Endothelial cell of umbilical vein (primary cell): ENCODE results near the gene CH25H. TPM values are rescaled to one million over a fixed set of nuclear protein-coding genes. Genes with fewer than 3 reads are reported as not detected.

ENCODE experiments used
- BruUV-seq: library from RNA; stranded (reverse); fragments of 400-500 nt; replicated peaks from 2 replicates; lab custom pipeline; 2021; lab: Mats Ljungman, UMichigan
- CTCF ChIA-PET: fragments of 300-600, 350-600 bp; sonication (Branson Sonifier 250); formaldehyde crosslinking; loops from one replicate; lab custom pipeline; 2021; ENCODE audit warnings: antibody characterized with exemption, inconsistent platforms; lab: Charles Lee
- POLR2A ChIA-PET: fragments of 300-600, 350-600 bp; sonication (Branson Sonifier 250); formaldehyde crosslinking; loops from one replicate; lab custom pipeline; 2021; ENCODE audit warnings: antibody characterized with exemption, inconsistent platforms; lab: Charles Lee
- DNase-seq: peaks from one replicate; pipeline ENCODE4 v3.0.0-alpha.2; 2011; ENCODE audit warnings: low read depth, low spot score
- FAIRE-seq: peaks from 2 replicates; lab custom pipeline; 2011; peaks lifted over from hg19 to GRCh38; lab: Jason Lieb, UNC
- H2AFZ ChIP-seq: 2 replicates; pipeline ENCODE4 v1.6.0; 2012; ENCODE audit warnings: low read depth, low read length, control low read depth, inconsistent platforms
- H3K27ac ChIP-seq: 2 replicates; pipeline ENCODE4 v1.5.1; 2011; ENCODE audit warnings: low read depth, mild to moderate bottlenecking, control low read depth, low read length, moderate library complexity; ENCODE audit not compliant: insufficient read depth
- H3K27me3 ChIP-seq, 2 experiments: 2 replicates each; pipeline versions ENCODE4 v1.6.0 to v1.6.1; 2011; ENCODE audit warnings: low read length in 2 of 2, mixed read lengths in 1 of 2; ENCODE audit not compliant: control insufficient read depth in 2 of 2, insufficient read depth in 2 of 2
- H3K36me3 ChIP-seq, 2 experiments: 2 replicates in 1 of 2; 3 replicates in 1 of 2; pipeline ENCODE4 v1.5.1; 2011; ENCODE audit warnings: low read length in 2 of 2, mild to moderate bottlenecking in 1 of 2, moderate library complexity in 1 of 2; ENCODE audit not compliant: control insufficient read depth in 2 of 2, insufficient read depth in 2 of 2; ENCODE audit errors: extremely low read depth in 1 of 2
- H3K4me1 ChIP-seq: 3 replicates; pipeline ENCODE4 v1.5.1; 2011; ENCODE audit warnings: mild to moderate bottlenecking, low read length; ENCODE audit not compliant: control insufficient read depth, insufficient read depth; ENCODE audit errors: extremely low read depth
- H3K4me2 ChIP-seq: 2 replicates; pipeline ENCODE4 v1.6.1; 2011; ENCODE audit warnings: low read length, control low read depth, mixed read lengths; ENCODE audit not compliant: insufficient read depth
- H3K4me3 ChIP-seq, 3 experiments: fragments of 200-600 bp in 1 of 3; sonication (generic), shearing (Covaris generic) in 1 of 3; replicated peaks in 1 of 3; 2 replicates each; pipeline ENCODE4 v1.5.1; 2011 to 2016; ENCODE audit warnings: control low read depth in 3 of 3, low read length in 3 of 3, mild to moderate bottlenecking in 2 of 3, inconsistent platforms in 1 of 3, low read depth in 1 of 3, moderate library complexity in 1 of 3; ENCODE audit not compliant: insufficient read depth in 1 of 3
- H3K79me2 ChIP-seq: 2 replicates; pipeline ENCODE4 v1.6.0; 2012; ENCODE audit warnings: low read length, inconsistent platforms; ENCODE audit not compliant: control insufficient read depth, insufficient read depth
- H3K9ac ChIP-seq: replicated peaks from 2 replicates; pipeline ENCODE3; 2011; ENCODE audit warnings: low read length, control low read depth; ENCODE audit not compliant: insufficient read depth; ENCODE audit errors: extremely low read depth
- H3K9me1 ChIP-seq: replicated peaks from 3 replicates; pipeline ENCODE4 v1.6.0; 2011; ENCODE audit warnings: mild to moderate bottlenecking, low read length; ENCODE audit not compliant: control insufficient read depth, insufficient read depth; ENCODE audit errors: extremely low read depth
- H3K9me3 ChIP-seq: replicated peaks from 2 replicates; pipeline ENCODE4 v1.5.1; 2012; ENCODE audit warnings: low read length, inconsistent platforms; ENCODE audit not compliant: control insufficient read depth, insufficient read depth
- H4K20me1 ChIP-seq: replicated peaks from 2 replicates; pipeline ENCODE3; 2011; ENCODE audit warnings: mild to moderate bottlenecking, low read length; ENCODE audit not compliant: control insufficient read depth, insufficient read depth; ENCODE audit errors: extremely low read depth
- EZH2 ChIP-seq: IDR thresholded peaks from 2 replicates; pipeline ENCODE4 v1.6.1; 2012; ENCODE audit warnings: borderline replicate concordance, low read depth, mild to moderate bottlenecking, moderate library complexity, low read length, inconsistent platforms; ENCODE audit not compliant: severe bottlenecking
- FOS ChIP-seq: IDR thresholded peaks from 2 replicates; pipeline ENCODE4 v1.6.1; 2011; ENCODE audit warnings: mild to moderate bottlenecking, low read length, moderate library complexity, borderline replicate concordance; ENCODE audit not compliant: insufficient read depth
- GATA2 ChIP-seq: IDR thresholded peaks from 2 replicates; pipeline ENCODE4 v1.7.0; 2011; ENCODE audit warnings: low read depth, mild to moderate bottlenecking, moderate library complexity, mixed read lengths, low read length; ENCODE audit not compliant: insufficient read length, insufficient read depth
- JUN ChIP-seq: IDR thresholded peaks from 2 replicates; pipeline ENCODE4 v1.6.1; 2011; ENCODE audit warnings: borderline replicate concordance, low read depth; ENCODE audit not compliant: insufficient read length, insufficient read depth
- MAX ChIP-seq: IDR thresholded peaks from 2 replicates; pipeline ENCODE4 v1.6.1; 2011; ENCODE audit not compliant: insufficient read depth, insufficient read length
- MYC ChIP-seq: IDR thresholded peaks from one replicate; pipeline ENCODE4 v1.6.1; 2011; ENCODE audit warnings: mild to moderate bottlenecking, low read depth, low read length
- POLR2A ChIP-seq: IDR thresholded peaks from 2 replicates; pipeline ENCODE4 v1.6.1; 2012; ENCODE audit warnings: low read depth, mild to moderate bottlenecking, control low read depth, low read length
- POLR2AphosphoS5 ChIP-seq: IDR thresholded peaks from 2 replicates; pipeline ENCODE4 v1.6.1; 2012; ENCODE audit warnings: low read depth, mild to moderate bottlenecking, control low read depth, low read length, moderate library complexity; ENCODE audit not compliant: insufficient read depth
- dilution Hi-C: fragments of 300-500 bp; cut with MboI; formaldehyde crosslinking; loops from one replicate; pipeline ENCODE4 v1.15.0; 2019; ENCODE audit warnings: low sequenced_read_pairs; ENCODE audit not compliant: extremely low pct_ligation_motif_present
- intact Hi-C: fragments of 100-400 bp; cut with micrococcal nuclease; formaldehyde crosslinking; loops from one replicate; pipeline ENCODE4 v1.10.0; 2022
- polyA plus RNA-seq, 4 experiments: library from polyadenylated mRNA; depleted of rRNA in 3 of 4; stranded (reverse) in 3 of 4; unstranded in 1 of 4; fragments of >200 nt; gene quantifications; 2 replicates each; pipeline versions ENCODE4 v1.2.1 to v1.2.3, GENCODE V29; 2011 to 2012; ENCODE audit warnings: missing spikeins in 1 of 4
- total RNA-seq: library from RNA; stranded (reverse); gene quantifications from 2 replicates; pipeline ENCODE4 v1.2.3, GENCODE V29; 2021
- TF ChIP-seq, protein P1 (sequence below), 2 donors: IDR thresholded peaks; 1 replicate in 1 of 2; 2 replicates in 1 of 2; pipeline ENCODE4 v1.5.1; 2011; ENCODE audit warnings: low read length in 2 of 2, mild to moderate bottlenecking in 2 of 2, moderate library complexity in 2 of 2, control low read depth in 1 of 2, inconsistent platforms in 1 of 2, low read depth in 1 of 2; ENCODE audit not compliant: insufficient read depth in 1 of 2; ENCODE audit errors: extremely low read depth in 1 of 2

Gene CH25H
- total and polyA plus RNA-seq, 2 donors (not counting 3 experiments of a cell fraction or from before 2014, with no cell fraction given), result 0.30 TPM; not detected in 1

- TF ChIP-seq POLR2AphosphoS5 (no peak), EZH2 (no peak), FOS (no peak), JUN (no peak), POLR2A (no peak), MYC (no peak), MAX (no peak), GATA2 (no peak)
- TF ChIP-seq, protein P1, sequence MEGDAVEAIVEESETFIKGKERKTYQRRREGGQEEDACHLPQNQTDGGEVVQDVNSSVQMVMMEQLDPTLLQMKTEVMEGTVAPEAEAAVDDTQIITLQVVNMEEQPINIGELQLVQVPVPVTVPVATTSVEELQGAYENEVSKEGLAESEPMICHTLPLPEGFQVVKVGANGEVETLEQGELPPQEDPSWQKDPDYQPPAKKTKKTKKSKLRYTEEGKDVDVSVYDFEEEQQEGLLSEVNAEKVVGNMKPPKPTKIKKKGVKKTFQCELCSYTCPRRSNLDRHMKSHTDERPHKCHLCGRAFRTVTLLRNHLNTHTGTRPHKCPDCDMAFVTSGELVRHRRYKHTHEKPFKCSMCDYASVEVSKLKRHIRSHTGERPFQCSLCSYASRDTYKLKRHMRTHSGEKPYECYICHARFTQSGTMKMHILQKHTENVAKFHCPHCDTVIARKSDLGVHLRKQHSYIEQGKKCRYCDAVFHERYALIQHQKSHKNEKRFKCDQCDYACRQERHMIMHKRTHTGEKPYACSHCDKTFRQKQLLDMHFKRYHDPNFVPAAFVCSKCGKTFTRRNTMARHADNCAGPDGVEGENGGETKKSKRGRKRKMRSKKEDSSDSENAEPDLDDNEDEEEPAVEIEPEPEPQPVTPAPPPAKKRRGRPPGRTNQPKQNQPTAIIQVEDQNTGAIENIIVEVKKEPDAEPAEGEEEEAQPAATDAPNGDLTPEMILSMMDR (IDR thresholded peaks at IDR 0.05; ENCODE audit: extremely low read depth in 1 of 2, insufficient read depth in 1 of 2, low read depth in 1 of 2, low read length in 2 of 2), result no peak
- no peaks in the 10 kb centered on the region for H3K9me3 ChIP-seq
- intact Hi-C loops, result no loop called here
- H3K36me3 ChIP-seq, result no peaks in the 10 kb centered on the region
- H3K27ac ChIP-seq, result no peak overlapping the region
- no peaks in the 10 kb centered on the region for H3K27me3 ChIP-seq
- no peak for DNase-seq
- no peak overlapping the region for H3K4me3 ChIP-seq
- no peaks in the 10 kb centered on the region for H3K79me2 ChIP-seq
- no peak overlapping the region for H3K4me2 ChIP-seq
- BruUV-seq, result no TSS peak
- dilution Hi-C loops, result no loop called here
- no peaks in the 10 kb centered on the region for H3K9me1 ChIP-seq
- FAIRE-seq, result no peak
- no peak overlapping the region for H3K9ac ChIP-seq
- no peak overlapping the region for H2AFZ ChIP-seq
- ChIA-PET CTCF (interaction anchor here (1.0 kb wide), 1 partner anchor 17 kb away, joined by 3 read pairs; no protein-coding TSS in a partner anchor), POLR2A (no interaction called here)
- H4K20me1 ChIP-seq, result no peaks in the 10 kb centered on the region
- peaks cover 7% of the 10 kb centered on the region for H3K4me1 ChIP-seq
Observed at GRCh38 chr10:89175816-89176215, 31.3 kb downstream of the CH25H start.
